GM23338 (cell line): Measurements from ENCODE around the gene CDKL4. TPM values are rescaled to one million over a fixed set of nuclear protein-coding genes. Genes with fewer than 3 reads are reported as not detected.

ENCODE experiments used
- ATAC-seq: fragments of 200-7000 bp; cut with Tn5 transposase; 3 replicates; pipeline ENCODE4 v1.9.1; 2020
- DNase-seq: peaks from one replicate; pipeline ENCODE4 v3.0.0-alpha.2; 2015; ENCODE audit warnings: low spot score
- H2AFZ ChIP-seq: fragments of 200-600 bp; sonication (generic); 2 replicates; pipeline ENCODE4 v1.8.0; 2016; ENCODE audit warnings: antibody characterized with exemption, mild to moderate bottlenecking, moderate library complexity
- H3F3A ChIP-seq: fragments of 200-600 bp; sonication (generic); replicated peaks from 2 replicates; pipeline ENCODE4 v1.8.0; 2017; ENCODE audit warnings: antibody characterized with exemption, mixed run types, low read depth
- H3K27ac ChIP-seq: fragments of 200-600 bp; sonication (generic); 2 replicates; pipeline ENCODE4 v1.6.1; 2016; ENCODE audit warnings: low read depth
- H3K27me3 ChIP-seq: fragments of 200-600 bp; sonication (generic); 2 replicates; pipeline ENCODE4 v1.8.0; 2016; ENCODE audit warnings: mild to moderate bottlenecking, mixed run types, moderate library complexity; ENCODE audit not compliant: insufficient read depth
- H3K36me3 ChIP-seq: fragments of 200-600 bp; sonication (generic); 2 replicates; pipeline ENCODE4 v1.8.0; 2016; ENCODE audit warnings: mild to moderate bottlenecking; ENCODE audit not compliant: insufficient read depth
- H3K4me1 ChIP-seq: fragments of 200-600 bp; sonication (generic); 2 replicates; pipeline ENCODE4 v1.8.0; 2016; ENCODE audit warnings: mild to moderate bottlenecking, moderate library complexity; ENCODE audit not compliant: insufficient read depth
- H3K4me2 ChIP-seq: fragments of 200-600 bp; sonication (generic); 2 replicates; pipeline ENCODE4 v1.7.1; 2017; ENCODE audit warnings: mixed run types
- H3K4me3 ChIP-seq: fragments of 200-600 bp; sonication (generic); 2 replicates; pipeline ENCODE4 v1.6.1; 2016; ENCODE audit warnings: mixed run types
- H3K79me2 ChIP-seq: fragments of 200-600 bp; sonication (generic); replicated peaks from 2 replicates; pipeline ENCODE4 v1.8.0; 2017; ENCODE audit warnings: mild to moderate bottlenecking; ENCODE audit not compliant: insufficient read depth
- H3K9me2 ChIP-seq: fragments of 200-600 bp; sonication (generic); 2 replicates; pipeline ENCODE4 v1.8.0; 2017; ENCODE audit not compliant: insufficient read depth
- H4K20me1 ChIP-seq: fragments of 200-600 bp; sonication (generic); replicated peaks from 2 replicates; pipeline ENCODE4 v1.8.0; 2017; ENCODE audit warnings: mild to moderate bottlenecking; ENCODE audit not compliant: insufficient read depth
- H3K27ac Mint-ChIP-seq: 2 replicates; pipeline ENCODE4 v1.8.0; 2020; ENCODE audit warnings: inconsistent platforms, mild to moderate bottlenecking, moderate library complexity, mixed read lengths
- H3K27me3 Mint-ChIP-seq: 3 replicates; pipeline ENCODE4 v1.8.0; 2022; ENCODE audit warnings: low read depth, mild to moderate bottlenecking, moderate library complexity, mixed read lengths, inconsistent platforms; ENCODE audit not compliant: insufficient read depth, poor library complexity
- H3K36me3 Mint-ChIP-seq: 3 replicates; pipeline ENCODE4 v1.8.0; 2021; ENCODE audit warnings: low read depth, mild to moderate bottlenecking, inconsistent platforms, moderate library complexity, mixed read lengths
- H3K4me1 Mint-ChIP-seq: 3 replicates; pipeline ENCODE4 v1.8.0; 2020; ENCODE audit warnings: mild to moderate bottlenecking, inconsistent platforms, mixed read lengths
- H3K4me3 Mint-ChIP-seq: 3 replicates; pipeline ENCODE4 v1.8.0; 2021; ENCODE audit warnings: moderate library complexity, mild to moderate bottlenecking, inconsistent platforms, mixed read lengths
- H3K9me3 Mint-ChIP-seq: 3 replicates; pipeline ENCODE4 v1.8.0; 2020; ENCODE audit warnings: moderate library complexity, mild to moderate bottlenecking, inconsistent platforms, mixed read lengths
- CREB1 ChIP-seq: fragments of 250-450 bp; sonication (Bioruptor Pico); IDR thresholded peaks from 2 replicates; pipeline ENCODE4 v1.5.0; 2020; ENCODE audit warnings: low read depth, mild to moderate bottlenecking, moderate library complexity
- CTCF ChIP-seq, 2 experiments: fragments of 200-600 bp in 1 of 2; sonication (generic) in 1 of 2; conservative IDR thresholded peaks; 2 replicates each; pipeline versions ENCODE4 v1.5.1 to v1.6.1; 2016 to 2017; ENCODE audit warnings: antibody characterized with exemption in 2 of 2, low read depth in 2 of 2, mild to moderate bottlenecking in 2 of 2, moderate library complexity in 1 of 2
- ETS1 ChIP-seq: IDR thresholded peaks from 2 replicates; pipeline ENCODE4 v1.6.1; 2016; ENCODE audit warnings: antibody characterized with exemption
- EZH2 ChIP-seq: fragments of 200-600 bp; sonication (generic); IDR thresholded peaks from one replicate; pipeline ENCODE4 v1.8.0; 2017; ENCODE audit warnings: antibody characterized with exemption, mild to moderate bottlenecking, low read depth; ENCODE audit not compliant: unreplicated experiment
- JUNB ChIP-seq: IDR thresholded peaks from one replicate; pipeline ENCODE4 v1.6.1; 2016; ENCODE audit warnings: antibody characterized with exemption; ENCODE audit not compliant: unreplicated experiment
- POLR2AphosphoS5 ChIP-seq: IDR thresholded peaks from 2 replicates; pipeline ENCODE4 v1.6.1; 2016; ENCODE audit warnings: antibody characterized with exemption, low read depth
- REST ChIP-seq: IDR thresholded peaks from one replicate; pipeline ENCODE4 v1.6.1; 2018; ENCODE audit warnings: antibody characterized with exemption; ENCODE audit not compliant: unreplicated experiment
- STAT1 ChIP-seq: IDR thresholded peaks from one replicate; pipeline ENCODE4 v1.6.1; 2016; ENCODE audit warnings: antibody characterized with exemption; ENCODE audit not compliant: unreplicated experiment
- ZNF331 ChIP-seq: fragments of 250-450 bp; sonication (Bioruptor Pico); IDR thresholded peaks from 2 replicates; pipeline ENCODE4 v1.5.0; 2020; ENCODE audit warnings: low read depth, mild to moderate bottlenecking, moderate library complexity
- polyA plus RNA-seq: library from polyadenylated mRNA; unstranded; fragments of >200 nt; fragmentation: Nextera tagmentation; extraction: Ambion mirVana; gene quantifications from 2 replicates; pipeline ENCODE4 v1.2.1, GENCODE V29; 2016
- total RNA-seq: library from RNA; depleted of rRNA; stranded (reverse); fragments of >200 nt; shearing (Covaris generic); gene quantifications from 2 replicates; pipeline ENCODE4 v1.2.3, GENCODE V29; 2014

CDKL4 gene
- total and polyA plus RNA-seq, 2 experiments from 2014 or later, result 0.24 TPM; not detected in 1

DNA sequence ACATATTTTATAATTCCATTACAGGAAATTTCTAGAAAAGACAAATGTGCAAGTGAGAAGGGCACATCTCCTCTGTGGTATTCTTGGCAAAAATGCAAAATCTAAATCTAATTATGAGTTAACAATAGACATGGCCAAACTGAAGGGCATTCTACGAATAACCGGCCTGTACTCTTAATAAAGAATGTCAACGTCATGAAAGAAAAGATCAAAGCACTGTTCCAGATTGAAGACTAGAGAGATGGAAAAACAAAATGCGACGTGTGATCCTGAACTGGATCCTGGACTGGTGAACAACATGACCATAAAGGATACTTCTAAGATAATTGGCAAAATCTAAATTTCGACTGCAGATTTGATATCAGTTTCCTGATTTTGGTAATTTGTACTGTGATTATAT is 3.0 kb downstream of the CDKL4 start (continued):
- no peak for TF ChIP-seq ZNF331
- TF ChIP-seq CREB1, result no peak
- no peak for TF ChIP-seq ETS1

GRCh38 chr2:39234754-39235153 is 9.0 kb downstream of the CDKL4 start:
- peaks cover 13% of the 10 kb centered on the region; the same call in 2 of the 3 replicates for H3K4me1 Mint-ChIP-seq
- no peak for ATAC-seq
- H3K27me3 Mint-ChIP-seq, result no peaks in the 10 kb centered on the region

DNA sequence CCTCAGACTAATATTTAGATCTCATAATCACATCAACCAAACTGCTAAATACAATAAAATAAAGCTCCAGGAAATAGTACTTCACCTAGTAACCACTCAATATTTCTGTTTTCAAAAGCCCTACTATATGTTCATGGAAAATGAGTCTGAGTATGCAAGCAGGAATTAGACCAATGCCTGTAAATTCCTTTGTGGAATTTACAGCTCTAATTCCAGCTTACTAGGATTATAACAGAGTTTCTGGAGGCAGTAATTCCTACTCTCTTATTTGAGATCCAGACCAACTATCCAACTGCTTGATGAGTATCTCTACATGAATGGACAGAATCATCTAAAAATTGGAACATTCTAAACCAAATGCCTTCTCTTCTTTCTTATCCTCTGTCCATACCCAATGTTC is 11.6 kb downstream of the CDKL4 start:
- H3K9me3 Mint-ChIP-seq, result peaks cover 19% of the 10 kb centered on the region
- peaks cover 20% of the 10 kb centered on the region for H3K36me3 Mint-ChIP-seq
- H3K27ac Mint-ChIP-seq, result no peak overlapping the region
- Histone ChIP-seq H3K27me3 (no peaks in the 10 kb centered on the region), H3K36me3 (no peaks in the 10 kb centered on the region), H3K4me1 (peaks cover 29% of the 10 kb centered on the region), H3K79me2 (no peaks in the 10 kb centered on the region), H4K20me1 (no peaks in the 10 kb centered on the region), H3K4me3 (no peak overlapping the region), H2AFZ (no peak overlapping the region), H3K27ac (no peak overlapping the region), H3K9me2 (no peaks in the 10 kb centered on the region), H3K4me2 (no peak overlapping the region), H3F3A (0 out of 2 replicates have a peak, but pooled peaks cover 3% of the 10 kb centered on the region)
- H3K4me3 Mint-ChIP-seq, result no peak overlapping the region
- H3K27me3 Mint-ChIP-seq, result no peaks in the 10 kb centered on the region
- H3K4me1 Mint-ChIP-seq, result peaks cover 30% of the 10 kb centered on the region
- TF ChIP-seq CTCF (conservative IDR thresholded peaks at IDR 0.05; ENCODE audit: low read depth in 2 of 2) (no peak), ZNF331 (no peak), POLR2AphosphoS5 (no peak), STAT1 (no peak), JUNB (no peak), REST (no peak), EZH2 (no peak)
- ATAC-seq, result no peak
- DNase-seq, result no peak

More at GRCh38 chr2:39234754-39235153, 9.0 kb downstream of the CDKL4 start:
- H3K36me3 ChIP-seq, result no peaks in the 10 kb centered on the region
- H3K27me3 ChIP-seq, result no peaks in the 10 kb centered on the region
- H3K79me2 ChIP-seq, result no peaks in the 10 kb centered on the region
- H3K4me3 Mint-ChIP-seq, result no peak overlapping the region
- H3K4me2 ChIP-seq, result no peak overlapping the region
- no peaks in the 10 kb centered on the region for H3F3A ChIP-seq
- peaks cover 10% of the 10 kb centered on the region for H3K4me1 ChIP-seq
- DNase-seq, result no peak
- no peak overlapping the region for H3K4me3 ChIP-seq
- TF ChIP-seq ZNF331, result no peak
- no peak overlapping the region for H3K27ac ChIP-seq
- H2AFZ ChIP-seq, result no peak overlapping the region
- peaks cover 21% of the 10 kb centered on the region for H3K9me3 Mint-ChIP-seq
- H4K20me1 ChIP-seq, result no peaks in the 10 kb centered on the region
- H3K36me3 Mint-ChIP-seq, result peaks cover 20% of the 10 kb centered on the region
- no peak overlapping the region for H3K27ac Mint-ChIP-seq
- no peaks in the 10 kb centered on the region for H3K9me2 ChIP-seq
